NOMO-1 treated with DMSO at 0.1 percent for 48 hours (cell line): ENCODE data around the gene MRM3.
"Not testable (repeated sequence)": the region's sequence is repeated elsewhere in the genome, so short reads cannot be mapped to it uniquely, and the experiment has no call there.

ENCODE experiments used
- DNase-seq: peaks from one replicate; lab custom pipeline; 2025; ENCODE audit not compliant: unreplicated experiment; lab: John Stamatoyannopoulos, UW

MRM3 gene

DNA sequence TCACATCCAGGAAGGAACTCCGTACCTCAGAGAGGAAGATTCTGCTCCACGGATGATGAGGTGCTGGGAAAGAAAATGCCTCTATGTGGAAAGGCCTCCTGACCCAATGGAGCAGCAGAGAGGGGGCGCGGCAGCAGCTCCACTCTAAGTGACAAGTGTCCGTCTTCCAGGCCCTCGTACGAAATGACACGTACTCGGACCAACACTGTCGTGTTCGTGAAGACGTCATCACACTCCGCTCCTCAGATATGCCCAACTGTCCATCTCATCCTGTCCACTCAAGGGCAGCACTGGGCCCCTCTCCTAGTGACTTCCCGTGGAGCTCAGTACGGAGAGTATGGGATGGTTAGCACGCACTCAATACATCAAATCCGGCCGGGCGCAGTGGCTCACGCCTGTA is 32.2 kb downstream of the MRM3 start:
- no peak for DNase-seq

DNA sequence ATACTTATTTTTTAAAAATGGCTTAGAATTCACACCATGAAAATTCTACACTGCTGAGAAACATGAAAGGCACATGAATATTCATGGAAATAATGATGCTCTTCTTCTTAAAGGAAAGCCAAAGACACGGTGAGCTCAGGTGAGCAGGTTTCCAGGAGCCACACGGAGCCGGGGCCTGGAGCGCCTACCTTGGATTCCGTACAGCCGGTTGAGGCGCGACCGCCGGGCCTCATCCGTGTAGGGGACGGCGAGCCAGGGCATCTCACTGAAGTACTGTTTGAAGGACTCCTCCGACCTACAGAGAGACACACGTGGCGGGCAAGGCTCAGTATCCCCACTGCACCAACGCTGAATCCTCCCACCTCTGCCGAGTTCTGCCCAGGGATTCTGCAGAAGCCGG is 37.1 kb downstream of the MRM3 start:
- no peak for DNase-seq

DNA sequence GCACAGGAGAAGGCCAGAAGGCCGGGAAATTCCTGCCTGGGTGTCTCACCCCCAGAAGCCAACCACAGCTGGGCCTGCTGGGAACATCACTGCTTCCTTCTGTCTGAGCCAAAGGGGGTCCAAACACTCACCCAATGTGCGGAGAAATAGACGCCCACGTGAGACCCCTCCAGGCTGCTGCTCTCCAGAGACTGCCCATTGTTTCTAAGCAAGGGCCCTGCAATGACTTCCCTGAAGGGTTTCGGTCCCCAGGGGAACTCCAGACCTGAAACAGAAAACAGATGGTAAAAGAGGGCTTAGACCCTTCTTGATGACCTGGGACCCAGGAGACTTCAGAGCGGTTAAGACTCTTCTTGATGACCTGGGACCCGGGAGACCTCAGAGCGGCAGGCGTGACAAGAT is 41.3 kb downstream of the MRM3 start:
- DNase-seq: no peak

DNA sequence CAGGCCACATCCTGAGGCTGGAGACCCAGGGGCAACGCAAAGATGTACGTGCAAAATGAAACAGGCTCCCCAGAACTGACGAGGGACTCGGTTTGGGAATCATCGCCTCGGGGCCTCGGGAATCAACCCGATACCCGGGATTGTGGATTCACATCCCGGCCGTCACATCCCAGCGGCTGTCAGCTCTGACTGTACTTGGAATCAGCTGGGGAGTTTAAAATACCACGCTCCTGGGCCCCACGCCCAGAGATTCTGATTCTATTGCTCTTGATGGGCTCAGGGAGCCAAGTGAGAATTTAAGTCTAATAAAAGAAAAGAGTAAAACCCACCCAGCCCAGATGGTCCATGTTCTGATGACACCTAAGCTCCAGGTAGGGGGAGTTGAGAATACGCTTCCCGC is 42.2 kb downstream of the MRM3 start:
- no peak for DNase-seq

DNA sequence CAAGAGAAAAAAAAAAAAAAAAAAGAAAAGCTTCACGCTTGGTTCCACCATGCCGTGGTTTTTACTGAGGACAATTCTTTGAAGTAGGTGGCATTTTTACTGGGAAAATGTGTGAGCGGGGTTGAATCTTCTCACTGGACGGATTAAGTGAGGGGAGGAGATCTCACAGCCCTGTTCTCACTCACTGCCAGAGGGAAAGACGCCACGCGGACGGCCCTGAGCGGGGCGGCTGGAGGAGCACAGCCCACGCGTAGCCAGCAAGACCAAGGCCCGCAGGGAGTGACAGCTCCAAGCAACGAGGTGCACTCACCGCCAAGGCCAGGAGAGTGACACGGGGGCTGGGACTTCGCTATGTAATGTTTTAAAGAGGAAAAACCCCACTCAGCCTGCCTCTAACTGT is 43.1 kb downstream of the MRM3 start:
- no peak for DNase-seq

DNA sequence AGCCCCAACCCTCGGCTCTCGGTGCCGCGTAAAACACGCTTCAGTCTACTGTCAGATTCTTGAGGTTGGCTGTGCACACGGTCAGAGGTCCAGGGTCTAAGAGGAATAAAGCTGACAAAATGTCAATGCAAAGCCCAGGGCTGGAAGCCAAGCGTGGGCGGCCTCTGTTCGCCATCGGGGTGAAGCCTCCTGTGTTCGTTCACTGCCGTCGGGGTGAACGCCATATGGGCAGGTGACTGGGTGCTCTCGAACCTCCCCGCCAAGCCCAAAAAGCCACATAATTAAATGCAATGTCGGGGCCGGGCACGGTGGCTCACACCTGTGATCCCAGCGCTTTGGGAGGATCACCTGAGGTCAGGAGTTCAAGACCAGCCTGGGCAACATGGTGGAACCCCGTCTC is 44.6 kb downstream of the MRM3 start:
- DNase-seq: no peak

DNA sequence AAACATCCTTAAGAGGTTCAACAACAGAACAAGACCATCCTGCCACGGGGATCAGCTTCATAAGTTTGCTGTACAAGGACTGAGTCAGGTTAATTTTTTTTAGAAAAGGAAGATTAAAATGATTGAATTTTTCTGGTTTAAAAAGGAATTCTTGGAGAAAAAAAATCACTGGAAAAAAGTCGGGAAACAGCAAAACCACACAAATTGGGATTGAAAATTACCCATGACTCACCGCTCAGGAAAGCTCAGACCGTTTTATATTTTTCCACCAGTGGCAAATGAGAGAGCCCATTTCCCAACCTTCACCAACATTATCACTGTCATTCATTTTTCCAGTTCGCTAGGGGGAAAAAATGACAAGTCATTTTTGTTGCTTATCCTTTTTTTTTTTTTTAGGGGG is 46.6 kb downstream of the MRM3 start:
- no peak for DNase-seq

DNA sequence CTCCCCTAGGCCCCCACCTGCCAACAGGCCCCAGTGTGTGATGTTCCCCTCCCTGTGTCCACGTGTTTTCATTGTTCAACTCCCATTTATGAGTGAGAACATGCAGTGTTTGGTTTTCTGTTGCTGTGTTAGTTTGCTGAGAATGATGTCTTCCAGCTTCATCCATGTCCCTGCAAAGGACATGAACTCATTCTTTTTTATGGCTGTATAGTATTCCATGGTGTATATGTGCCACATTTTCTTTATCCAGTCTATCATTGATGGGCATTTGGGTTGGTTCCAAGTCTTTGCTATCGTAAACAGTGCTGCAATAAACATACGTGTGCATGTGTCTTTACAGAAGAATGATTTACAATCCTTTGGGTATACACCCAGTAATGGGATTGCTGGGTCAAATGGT is 47.5 kb downstream of the MRM3 start:
- not testable (repeated sequence) for DNase-seq

DNA sequence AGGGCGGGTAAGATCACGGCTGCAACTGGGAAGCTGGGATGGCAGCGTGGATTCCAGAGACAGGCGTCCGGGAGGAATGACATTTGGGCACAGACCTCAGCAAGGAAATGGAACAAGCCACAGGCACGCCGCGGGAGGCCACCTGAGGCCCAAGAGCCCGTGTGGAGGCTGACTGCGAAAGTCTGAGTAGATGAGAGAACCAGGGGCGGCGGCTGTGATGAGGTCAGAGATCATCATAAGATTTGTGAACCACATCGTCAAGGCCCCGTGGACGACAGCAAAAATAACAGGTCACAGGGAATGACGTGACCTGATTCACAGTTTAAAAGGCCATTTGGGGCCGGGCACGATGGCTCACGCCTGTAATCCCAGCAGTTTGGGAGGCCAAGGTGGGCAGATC is 48.2 kb downstream of the MRM3 start:
- no peak for DNase-seq

DNA sequence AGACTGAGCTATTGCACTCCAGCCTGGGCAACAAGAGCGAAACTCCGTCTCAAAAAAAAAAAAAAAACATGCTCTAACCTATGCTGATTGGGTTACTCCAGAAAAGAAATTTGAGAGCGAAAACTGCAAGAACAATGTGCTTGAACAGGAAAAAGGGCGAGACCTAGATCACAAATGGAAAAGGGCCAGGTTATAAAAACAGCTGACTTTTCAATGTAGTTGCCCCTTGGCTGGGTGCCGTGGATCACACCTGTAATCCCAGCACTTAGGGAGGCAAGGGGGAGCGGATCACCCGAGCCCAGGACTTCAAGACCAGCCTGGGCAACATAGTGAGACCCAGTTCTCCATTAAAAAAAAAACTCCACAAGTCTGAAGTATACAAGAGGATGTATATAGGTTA is 48.8 kb downstream of the MRM3 start:
- DNase-seq: no peak

DNA sequence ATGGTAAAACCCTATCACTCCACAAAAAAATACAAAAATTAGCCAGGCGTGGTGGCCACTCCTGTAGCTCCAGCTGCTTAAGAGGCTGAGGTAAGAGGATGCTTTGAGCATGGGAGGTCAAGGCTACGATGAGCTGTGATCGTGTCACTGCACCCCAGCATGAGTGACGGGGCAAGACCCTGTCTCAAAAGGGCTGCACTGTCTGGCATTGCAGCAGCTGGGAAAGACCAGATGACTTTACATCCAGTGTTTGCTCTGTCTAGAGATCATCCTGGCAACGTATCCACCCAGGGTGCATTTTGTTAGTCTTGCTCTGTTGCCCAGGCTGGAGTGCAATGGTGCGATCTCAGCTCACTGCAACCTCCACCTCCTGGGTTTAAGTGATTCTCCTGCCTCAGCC is 52.0 kb downstream of the MRM3 start:
- DNase-seq: no peak

DNA sequence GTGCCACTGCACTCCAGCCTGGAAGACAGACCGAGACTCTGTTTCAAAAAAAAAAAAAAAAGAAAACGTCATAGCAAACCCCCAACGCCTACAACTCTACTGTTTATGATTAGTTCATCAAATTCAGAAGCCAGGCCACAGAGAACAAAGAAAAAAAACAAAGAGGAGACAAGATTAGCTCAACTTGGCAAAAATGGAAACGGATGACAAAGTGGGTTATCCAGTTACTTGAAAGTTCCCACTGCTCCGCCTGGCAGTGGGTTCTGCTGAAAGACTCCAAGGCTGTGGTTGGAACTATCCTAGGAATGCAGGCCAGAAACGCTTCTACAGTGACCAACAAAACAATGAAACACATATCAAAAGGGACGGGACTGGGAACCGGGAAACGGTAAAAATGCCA is 53.1 kb downstream of the MRM3 start:
- no peak for DNase-seq

DNA sequence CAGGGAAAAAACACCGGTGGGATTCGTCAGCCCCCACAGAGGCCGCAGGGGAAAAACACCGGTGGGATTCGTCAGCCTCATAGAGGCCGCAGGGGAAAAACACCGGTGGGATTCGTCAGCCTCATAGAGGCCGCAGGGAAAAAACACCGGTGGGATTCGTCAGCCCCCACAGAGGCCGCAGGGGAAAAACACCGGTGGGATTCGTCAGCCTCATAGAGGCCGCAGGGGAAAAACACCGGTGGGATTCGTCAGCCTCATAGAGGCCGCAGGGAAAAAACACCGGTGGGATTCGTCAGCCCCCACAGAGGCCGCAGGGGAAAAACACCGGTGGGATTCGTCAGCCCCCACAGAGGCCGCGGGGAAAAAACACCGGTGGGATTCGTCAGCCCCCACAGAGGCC is 53.6 kb downstream of the MRM3 start:
- DNase-seq: not testable (repeated sequence)

DNA sequence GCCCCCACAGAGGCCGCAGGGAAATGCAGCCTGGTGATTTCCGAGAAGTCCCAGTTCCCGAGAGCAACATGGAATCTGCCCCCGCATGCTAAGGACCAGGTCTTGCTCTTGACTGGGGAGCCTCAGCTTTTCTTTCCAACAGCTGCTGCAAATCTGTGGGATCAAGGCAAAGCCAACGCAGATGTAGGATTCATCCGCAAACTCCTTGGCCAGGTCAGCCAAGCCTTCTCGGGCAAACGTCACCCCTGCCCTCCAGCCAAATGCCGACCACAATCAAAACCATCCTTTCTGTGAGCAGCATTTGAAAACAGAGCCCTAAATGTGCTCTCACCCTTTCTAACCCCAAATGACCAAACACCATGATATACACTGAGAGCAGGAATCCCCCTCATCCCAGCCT is 54.0 kb downstream of the MRM3 start:
- no peak for DNase-seq

DNA sequence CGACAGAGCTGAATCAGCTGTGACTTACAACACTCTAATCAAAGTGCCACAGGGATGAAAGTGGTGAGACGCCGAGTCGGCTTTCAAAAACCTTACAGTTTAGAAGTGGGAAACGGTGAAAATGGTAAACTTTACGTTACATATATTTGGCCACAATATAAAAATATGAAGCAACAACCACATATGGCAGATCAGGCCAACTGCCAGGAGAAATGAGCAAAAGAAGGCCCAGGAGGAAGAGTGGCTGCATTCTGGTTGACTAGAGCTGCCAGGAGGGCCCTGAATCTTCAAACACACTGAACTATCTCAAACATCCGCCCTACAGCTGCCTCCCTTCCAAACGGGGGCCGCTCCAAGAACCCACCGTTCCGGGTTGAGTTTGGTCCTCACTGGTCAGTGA is 56.3 kb downstream of the MRM3 start:
- DNase-seq: no peak

DNA sequence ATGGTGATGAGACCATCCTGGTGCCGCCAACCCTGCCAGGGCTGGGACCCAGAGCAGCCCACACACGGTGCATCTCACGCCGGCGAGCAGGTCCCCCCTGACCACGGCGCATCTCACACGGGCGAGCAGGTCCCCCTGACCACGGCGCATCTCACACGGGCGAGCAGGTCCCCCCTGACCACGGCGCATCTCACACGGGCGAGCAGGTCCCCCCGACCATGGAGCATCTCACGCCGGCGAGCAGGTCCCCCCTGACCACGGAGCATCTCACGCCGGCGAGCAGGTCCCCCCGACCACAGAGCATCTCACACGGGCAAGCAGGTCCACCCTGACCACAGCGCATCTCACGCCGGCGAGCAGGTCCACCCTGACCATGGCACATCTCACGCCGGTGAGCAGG is 59.2 kb downstream of the MRM3 start:
- no peak for DNase-seq
